Measurements from ENCODE around the gene COL4A1.

The COL4A1 gene

GRCh38 chr13:110199046-110199831, 107.7 kb downstream of the COL4A1 start:
- no peak for DNase-seq

- DNase-seq = no peak
Observed at GRCh38 chr13:110197471-110197870, 109.5 kb downstream of the COL4A1 start.

GRCh38 chr13:110197026-110197425, 109.9 kb downstream of the COL4A1 start:
- DNase-seq = no peak

- no peak for DNase-seq
Observed at GRCh38 chr13:110195547-110196485, 111.1 kb downstream of the COL4A1 start.

- no peak for DNase-seq
Observed at GRCh38 chr13:110194451-110194850, 112.5 kb downstream of the COL4A1 start.

- DNase-seq = no peak
Observed at GRCh38 chr13:110193491-110193890, 113.5 kb downstream of the COL4A1 start.

- no peak for DNase-seq
Observed at GRCh38 chr13:110192472-110192871, 114.5 kb downstream of the COL4A1 start.

- peak in 1 of 56 donors; percentile 2 for DNase-seq
Observed at GRCh38 chr13:110187641-110188161, 119.3 kb downstream of the COL4A1 start.

GRCh38 chr13:110186231-110186855, 120.6 kb downstream of the COL4A1 start:
- no peak for DNase-seq

- DNase-seq = no peak
Observed at GRCh38 chr13:110185696-110186095, 121.3 kb downstream of the COL4A1 start.

- DNase-seq = no peak
Observed at GRCh38 chr13:110183910-110184309, 123.0 kb downstream of the COL4A1 start.

GRCh38 chr13:110182461-110182860, 124.5 kb downstream of the COL4A1 start:
- no peak for DNase-seq

- peak in 1 of 56 donors; percentile 6 for DNase-seq
Observed at GRCh38 chr13:110182003-110182402, 125.0 kb downstream of the COL4A1 start.

- DNase-seq = no peak
Observed at GRCh38 chr13:110179857-110180147, 127.2 kb downstream of the COL4A1 start.

GRCh38 chr13:110179116-110179856, 127.7 kb downstream of the COL4A1 start:
- DNase-seq = no peak

GRCh38 chr13:110177790-110178189, 129.2 kb downstream of the COL4A1 start:
- no peak for DNase-seq

GRCh38 chr13:110176431-110176830, 130.5 kb downstream of the COL4A1 start:
- no peak for DNase-seq

- no peak for DNase-seq
Observed at GRCh38 chr13:110173247-110173818, 133.6 kb downstream of the COL4A1 start.

- DNase-seq = no peak
Observed at GRCh38 chr13:110170882-110171281, 136.1 kb downstream of the COL4A1 start.

GRCh38 chr13:110170020-110170790, 136.8 kb downstream of the COL4A1 start:
- DNase-seq = no peak
